Measurements from ENCODE around the gene FRMPD2. TPM values are rescaled to one million over a fixed set of nuclear protein-coding genes. Genes with fewer than 3 reads are reported as not detected.

Gene FRMPD2
- total and polyA plus RNA-seq, 2 experiments from 2014 or later, result 0.10 to 0.30 TPM

- Histone ChIP-seq H3K27ac (no peak overlapping the region), H3K4me1 (ENCODE audit: insufficient read depth) (peaks cover 8% of the 10 kb centered on the region), H3K4me2 (no peak overlapping the region), H2AFZ (no peak overlapping the region), H3K9me2 (replicated peaks; ENCODE audit: insufficient read depth) (no peaks in the 10 kb centered on the region), H3K36me3 (replicated peaks; ENCODE audit: insufficient read depth, low read depth) (no peaks in the 10 kb centered on the region), H3K27me3 (no peaks in the 10 kb centered on the region), H3K9me3 (ENCODE audit: low read depth) (no peaks in the 10 kb centered on the region), H4K20me1 (ENCODE audit: insufficient read depth, poor library complexity, severe bottlenecking) (no peaks in the 10 kb centered on the region), H3K79me2 (no peaks in the 10 kb centered on the region), H3K4me3 (no peak overlapping the region)
- 43% methylated on average over 3 of the region's 3 CpGs for WGBS (ENCODE audit: low lambda C conversion rate, missing lambda C conversion rate)
- peak; percentile 45 for DNase-seq (ENCODE audit: low spot score)
- no peak for TF ChIP-seq EZH2 (IDR thresholded peaks at IDR 0.05; ENCODE audit: borderline replicate concordance)
- TF ChIP-seq EZH2phosphoT487 (IDR thresholded peaks at IDR 0.05; ENCODE audit: low read depth, severe bottlenecking, unreplicated experiment), result no peak
- TF ChIP-seq CTCF (IDR thresholded peaks at IDR 0.05; ENCODE audit: poor library complexity), result no peak
Observed at GRCh38 chr10:48291190-48291589, 16.7 kb upstream of the FRMPD2 start.

- no peaks in the 10 kb centered on the region for H3K79me2 ChIP-seq
- DNase-seq (ENCODE audit: low spot score), result no peak
- H3K27ac ChIP-seq, result no peak overlapping the region
- no peaks in the 10 kb centered on the region for H3K9me2 ChIP-seq (replicated peaks; ENCODE audit: insufficient read depth)
- H4K20me1 ChIP-seq (ENCODE audit: insufficient read depth, poor library complexity, severe bottlenecking), result no peaks in the 10 kb centered on the region
- no peak overlapping the region for H3K4me3 ChIP-seq
- 88% methylated on average over 9 of the region's 9 CpGs for WGBS (ENCODE audit: low lambda C conversion rate, missing lambda C conversion rate)
- H3K36me3 ChIP-seq (replicated peaks; ENCODE audit: insufficient read depth, low read depth), result no peaks in the 10 kb centered on the region
- no peak overlapping the region for H2AFZ ChIP-seq
- no peaks in the 10 kb centered on the region for H3K9me3 ChIP-seq (ENCODE audit: low read depth)
- H3K4me2 ChIP-seq, result no peak overlapping the region
- no peaks in the 10 kb centered on the region for H3K27me3 ChIP-seq
- TF ChIP-seq EZH2 (IDR thresholded peaks at IDR 0.05; ENCODE audit: borderline replicate concordance) (no peak), EZH2phosphoT487 (IDR thresholded peaks at IDR 0.05; ENCODE audit: low read depth, severe bottlenecking, unreplicated experiment) (no peak), CTCF (IDR thresholded peaks at IDR 0.05; ENCODE audit: poor library complexity) (no peak)
- H3K4me1 ChIP-seq (ENCODE audit: insufficient read depth), result peaks cover 8% of the 10 kb centered on the region
Observed at GRCh38 chr10:48290286-48290685, 15.8 kb upstream of the FRMPD2 start.

- H3K9me2 ChIP-seq (replicated peaks; ENCODE audit: insufficient read depth), result no peaks in the 10 kb centered on the region
- peak; percentile 69 for TF ChIP-seq CTCF (IDR thresholded peaks at IDR 0.05; ENCODE audit: poor library complexity)
- no peak for TF ChIP-seq EZH2phosphoT487 (IDR thresholded peaks at IDR 0.05; ENCODE audit: low read depth, severe bottlenecking, unreplicated experiment)
- H3K4me2 ChIP-seq, result no peak overlapping the region
- no peaks in the 10 kb centered on the region for H3K27me3 ChIP-seq
- no peaks in the 10 kb centered on the region for H4K20me1 ChIP-seq (ENCODE audit: insufficient read depth, poor library complexity, severe bottlenecking)
- peaks cover 8% of the 10 kb centered on the region for H3K4me1 ChIP-seq (ENCODE audit: insufficient read depth)
- no peak overlapping the region for H2AFZ ChIP-seq
- WGBS (ENCODE audit: low lambda C conversion rate, missing lambda C conversion rate), result 24% methylated on average over 9 of the region's 9 CpGs
- peak; percentile 71 for DNase-seq (ENCODE audit: low spot score)
- H3K79me2 ChIP-seq, result no peaks in the 10 kb centered on the region
- no peaks in the 10 kb centered on the region for H3K9me3 ChIP-seq (ENCODE audit: low read depth)
- no peak overlapping the region for H3K27ac ChIP-seq
- H3K4me3 ChIP-seq, result no peak overlapping the region
- H3K36me3 ChIP-seq (replicated peaks; ENCODE audit: insufficient read depth, low read depth), result no peaks in the 10 kb centered on the region
Observed at GRCh38 chr10:48289501-48290238, 15.2 kb upstream of the FRMPD2 start.

All from hepatocyte (in vitro differentiated cells).